HG03095 (cell line): ENCODE data around the gene RPA1.
A peak's percentile ranks its signal among the peaks of the same experiment; 100 is the strongest.
"Not testable (repeated sequence)": the region's sequence is repeated elsewhere in the genome, so short reads cannot be mapped to it uniquely, and the experiment has no call there.

Experiments used
- ATAC-seq: cut with Tn5 transposase; IDR thresholded peaks from one replicate; pipeline ENCODE4 v1.9.1; 2021; ENCODE audit warnings: moderate library complexity; ENCODE audit not compliant: unreplicated experiment

The RPA1 gene

DNA sequence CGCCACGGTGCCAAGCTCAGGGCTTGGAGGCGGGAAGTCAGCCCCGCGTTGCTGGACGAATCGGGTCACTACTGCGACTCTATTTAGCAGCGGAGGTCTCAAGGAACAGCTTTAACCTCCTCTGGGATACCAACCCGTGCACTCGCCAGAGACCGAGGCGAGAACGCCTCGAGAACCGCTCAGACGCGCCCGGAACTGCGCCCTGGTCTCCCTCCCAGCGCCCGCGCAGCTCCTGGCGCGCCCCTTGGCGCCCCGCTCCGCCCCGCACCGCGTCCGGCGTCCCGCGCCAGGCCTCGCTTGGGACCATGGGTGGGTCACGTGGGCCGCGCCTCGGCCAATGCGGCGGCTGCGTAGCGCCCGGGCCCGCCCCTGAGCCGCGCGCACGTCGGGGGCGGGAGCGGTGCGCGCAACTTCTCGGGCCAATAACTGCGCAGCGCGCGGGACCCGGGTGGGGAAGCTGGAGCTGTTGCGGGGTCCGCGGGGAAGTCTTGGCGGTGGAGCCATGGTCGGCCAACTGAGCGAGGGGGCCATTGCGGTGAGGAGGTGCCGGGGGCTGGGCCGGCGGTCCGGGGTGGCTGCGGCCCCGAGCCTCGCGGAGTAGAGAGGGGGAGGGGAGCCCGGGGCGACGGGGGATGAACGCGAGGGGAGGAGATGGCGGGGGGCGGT lies at the start of gene RPA1, which contains the start of gene SMYD4:
Gene RPA1, plus strand, starts transcription at position 414 of the 666 bp plus-strand sequence. Its CDS starts 89 bp downstream, at position 503.
Gene SMYD4, minus strand, starts transcription at position 311 of the 666 bp plus-strand sequence. CDS start 1,908 bp downstream, outside the sequence.
- peak; percentile 83 for ATAC-seq

GRCh38 chr17:1782171-1782567 lies 47.6 kb upstream of the RPA1 start:
- ATAC-seq, result no peak

DNA sequence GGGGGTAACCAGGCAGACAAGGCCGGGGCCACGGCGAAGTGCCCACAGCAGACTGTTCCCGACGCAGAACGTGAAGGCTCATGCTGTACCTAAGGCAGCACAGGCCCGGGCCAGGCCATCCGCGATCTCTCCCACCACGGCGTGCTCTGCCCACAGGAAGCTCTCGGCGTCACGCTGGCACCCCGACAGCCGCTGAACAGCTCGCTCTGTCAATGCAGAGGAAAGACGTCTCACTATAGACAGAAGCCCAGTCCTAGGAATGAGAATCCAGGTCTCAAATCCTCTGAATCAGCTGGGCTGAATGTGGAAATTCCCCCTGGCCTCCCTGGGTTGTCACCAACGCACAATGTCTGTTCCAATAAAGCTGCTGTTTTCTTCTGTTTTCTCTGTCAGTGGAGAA lies 46.5 kb upstream of the RPA1 start:
- ATAC-seq, result no peak

GRCh38 chr17:1783834-1784611 lies 45.8 kb upstream of the RPA1 start:
- no peak for ATAC-seq

DNA sequence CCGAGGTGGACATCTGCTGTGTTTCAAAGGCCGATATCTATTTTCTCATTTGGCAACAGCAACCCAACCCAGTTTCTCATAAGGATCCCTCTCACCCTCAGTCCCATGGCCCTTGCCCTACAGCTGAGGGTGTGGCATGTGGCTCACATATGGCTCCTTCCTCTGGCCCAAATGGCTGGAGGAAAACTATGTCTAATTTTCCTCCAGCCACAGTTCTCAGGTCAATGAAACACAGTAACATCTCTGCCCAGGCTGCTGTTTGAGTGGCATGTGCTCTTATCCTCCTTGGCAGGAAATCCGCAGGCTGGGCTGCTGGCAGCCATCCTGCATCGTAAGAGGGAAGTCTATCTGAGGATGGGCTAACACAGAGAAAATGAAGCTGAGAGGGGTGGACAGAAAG lies 43.9 kb upstream of the RPA1 start:
- ATAC-seq, result no peak

DNA sequence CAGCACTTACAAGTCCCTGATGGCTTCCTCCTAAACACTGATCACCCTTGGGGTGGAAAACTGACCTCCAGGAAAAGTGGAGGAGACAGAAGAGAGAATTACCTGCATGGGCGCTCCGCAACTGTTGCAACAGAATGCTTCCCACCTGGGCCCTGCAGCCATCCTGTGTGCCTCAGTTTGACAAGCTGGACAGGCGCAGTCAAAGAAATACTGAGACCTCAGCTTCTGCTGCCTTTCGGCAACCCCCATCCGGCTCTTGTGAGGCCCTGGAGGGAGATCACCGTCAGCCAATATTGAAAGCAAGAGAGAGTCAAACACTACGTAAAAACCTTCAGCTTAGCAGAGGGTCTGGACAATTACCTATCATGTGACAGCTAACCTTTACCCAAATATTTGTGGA lies 43.1 kb upstream of the RPA1 start:
- ATAC-seq, result no peak

DNA sequence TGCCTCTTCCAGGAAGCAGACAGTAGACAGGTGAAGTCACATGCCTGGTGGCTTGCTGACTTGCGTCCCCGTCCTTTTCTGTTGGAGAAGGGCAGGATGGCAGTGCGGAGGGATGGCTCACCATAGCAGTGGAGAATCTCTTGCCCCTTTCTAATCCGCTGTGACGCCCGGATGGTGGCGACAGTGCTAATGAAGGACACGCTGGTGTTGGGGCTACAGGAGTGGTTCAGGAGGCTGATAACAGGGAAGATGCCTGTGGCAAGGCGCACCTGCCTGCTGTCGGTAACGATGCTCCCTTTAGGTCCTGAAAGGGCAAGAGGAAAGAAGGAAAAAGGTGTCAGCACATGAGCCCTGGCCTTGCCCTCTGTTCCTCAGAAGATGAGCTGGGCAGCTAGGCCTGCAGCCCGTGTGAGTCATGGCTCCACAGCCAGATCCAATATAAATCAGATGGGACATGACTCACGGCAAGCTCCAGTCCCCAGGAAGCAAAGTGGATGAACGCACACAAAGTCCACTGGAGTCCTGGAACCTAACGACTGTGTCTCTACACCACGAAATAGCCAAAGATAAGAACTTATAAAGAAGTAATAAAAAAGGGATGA lies 42.4 kb upstream of the RPA1 start:
- ATAC-seq, result no peak

DNA sequence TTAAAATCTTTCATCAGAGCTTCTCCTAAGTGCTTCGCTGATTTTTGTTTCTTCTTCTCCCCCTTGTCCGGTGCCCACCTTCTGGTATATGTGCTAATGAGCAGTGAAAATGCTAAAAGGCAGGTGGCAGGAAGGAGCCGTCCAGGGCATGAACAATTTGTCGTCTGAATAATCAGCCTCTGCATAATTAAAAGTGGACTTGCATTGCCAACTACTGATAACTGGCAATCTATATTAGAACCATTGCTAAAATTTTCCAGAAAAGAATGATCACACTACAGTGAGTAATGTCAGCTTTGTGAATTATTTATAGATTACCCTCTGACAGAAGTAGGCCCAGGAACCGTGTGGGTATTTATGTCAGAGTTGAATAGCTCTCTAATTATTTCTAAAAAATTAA lies 39.9 kb upstream of the RPA1 start:
- no peak for ATAC-seq

DNA sequence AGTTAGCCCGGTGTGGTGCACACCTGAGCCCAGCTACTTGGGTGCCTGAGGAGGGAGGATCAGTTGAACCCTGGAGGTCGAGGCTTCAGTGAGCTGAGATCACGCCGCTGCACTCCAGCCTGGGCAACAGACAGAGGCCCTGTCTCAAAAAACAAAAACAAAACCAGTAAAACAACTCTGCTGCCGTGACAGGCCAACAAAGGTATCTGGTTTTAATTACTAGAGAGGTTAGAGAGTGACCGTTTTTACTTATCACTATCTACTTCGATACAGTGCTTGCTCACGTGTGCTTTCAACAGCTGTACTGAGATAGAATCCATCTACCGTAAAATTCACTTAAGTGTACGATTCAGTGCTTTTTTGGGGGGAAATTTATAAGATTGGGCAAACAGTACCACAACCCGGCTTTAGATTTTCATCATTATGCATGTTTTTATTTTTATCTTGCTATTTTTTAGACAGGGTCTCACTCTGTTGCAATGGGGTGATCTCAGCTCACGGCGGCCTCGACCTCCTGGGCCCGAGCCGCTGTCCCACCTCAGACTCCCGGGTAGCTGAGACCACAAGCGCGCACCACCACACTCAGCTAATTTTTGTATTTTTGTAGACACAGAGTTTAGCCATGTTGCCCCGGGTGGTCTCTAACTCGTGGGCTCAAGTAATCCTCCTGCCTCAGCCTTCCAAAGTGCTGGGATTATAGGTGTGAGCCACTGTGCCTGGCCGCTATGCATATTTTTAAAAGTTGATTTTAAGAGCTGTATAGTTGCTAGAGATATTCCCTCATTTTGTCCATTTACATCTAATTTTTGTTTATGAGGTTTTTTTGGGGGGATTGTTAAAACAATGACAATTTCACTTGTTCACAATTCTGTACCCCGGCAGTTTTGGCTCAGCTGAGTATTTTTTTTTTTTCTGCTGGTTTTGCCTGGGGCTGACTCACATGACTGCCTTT lies 37.0 kb upstream of the RPA1 start:
- no peak for ATAC-seq

GRCh38 chr17:1793447-1793806 lies 36.4 kb upstream of the RPA1 start:
- no peak for ATAC-seq

DNA sequence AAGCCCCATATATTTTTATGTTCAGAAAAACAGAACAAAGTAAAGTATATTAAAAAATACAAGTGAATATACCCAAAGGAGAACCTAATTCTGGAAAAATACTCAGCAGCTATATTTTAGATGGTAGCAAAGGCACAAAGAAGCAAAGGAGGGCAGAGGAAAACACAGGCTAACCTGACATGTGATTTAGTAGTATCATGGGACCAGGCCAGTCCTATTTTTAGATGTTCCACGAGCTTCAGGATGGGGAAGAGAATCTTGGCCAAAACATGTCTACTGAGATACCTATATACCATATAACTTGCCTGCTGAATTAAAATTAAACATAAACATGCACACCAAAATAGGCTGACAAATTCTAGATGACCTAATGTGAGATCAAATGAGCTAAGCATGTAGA lies 33.0 kb upstream of the RPA1 start:
- no peak for ATAC-seq

- no peak for ATAC-seq
Measured at GRCh38 chr17:1797323-1797722, 32.5 kb upstream of the RPA1 start.

DNA sequence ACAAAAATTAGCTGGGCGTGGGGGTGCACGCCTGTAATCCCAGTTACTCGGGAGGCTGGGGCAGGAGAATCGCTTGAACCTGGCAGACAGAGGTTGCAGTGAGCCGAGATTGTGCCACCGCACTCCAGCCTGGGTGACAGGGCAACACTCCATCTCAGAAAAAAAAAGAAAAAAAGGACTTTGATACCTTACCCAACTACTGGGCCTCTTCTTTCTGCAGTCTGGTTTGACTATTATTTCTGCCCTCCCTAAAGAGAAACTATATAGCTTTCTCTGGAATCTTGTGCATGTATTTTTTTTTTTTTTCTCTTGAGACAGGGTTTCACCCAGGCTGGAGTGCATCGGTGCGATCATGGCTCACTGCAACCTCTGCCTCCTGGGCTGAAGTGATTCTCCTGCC lies 32.0 kb upstream of the RPA1 start:
- not testable (repeated sequence) for ATAC-seq

DNA sequence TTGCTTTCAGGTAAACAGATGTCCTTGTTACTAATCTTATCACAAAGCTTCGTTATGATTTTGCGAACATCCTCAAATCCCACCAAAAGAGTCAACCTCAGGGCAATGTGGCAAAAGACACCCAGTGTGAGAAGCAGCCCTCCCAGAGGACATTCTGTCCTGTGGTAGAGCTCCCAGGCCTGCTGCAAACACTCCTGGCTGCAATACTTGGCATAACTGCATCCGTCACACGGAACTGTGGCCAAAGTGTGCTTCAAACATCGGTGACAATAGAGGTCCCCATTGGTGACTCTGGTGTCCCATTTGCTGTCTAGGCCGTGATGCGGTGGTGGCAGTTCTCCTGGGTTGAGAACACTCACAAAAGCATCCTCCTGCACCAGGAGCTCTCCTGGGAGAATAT lies 29.6 kb upstream of the RPA1 start:
- no peak for ATAC-seq

DNA sequence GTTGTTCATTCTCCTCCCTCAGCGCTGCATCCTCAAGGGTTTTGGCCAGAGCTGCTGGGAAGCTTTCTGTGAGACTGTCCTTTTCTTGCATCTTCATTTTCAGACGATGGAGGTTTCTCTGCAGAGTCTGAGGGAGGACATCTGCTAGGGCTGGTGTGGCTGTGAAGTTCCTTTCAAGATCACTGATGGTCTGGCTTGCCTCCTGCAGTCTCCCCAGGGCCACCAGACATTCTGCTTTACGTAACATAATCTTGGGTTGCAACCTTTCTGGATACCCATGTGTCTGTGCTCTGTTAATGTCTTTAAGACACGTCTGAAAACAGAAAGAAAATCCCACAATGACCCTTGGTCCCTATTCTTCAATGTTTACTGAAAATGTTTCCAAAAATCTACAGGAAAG lies 29.1 kb upstream of the RPA1 start:
- no peak for ATAC-seq

DNA sequence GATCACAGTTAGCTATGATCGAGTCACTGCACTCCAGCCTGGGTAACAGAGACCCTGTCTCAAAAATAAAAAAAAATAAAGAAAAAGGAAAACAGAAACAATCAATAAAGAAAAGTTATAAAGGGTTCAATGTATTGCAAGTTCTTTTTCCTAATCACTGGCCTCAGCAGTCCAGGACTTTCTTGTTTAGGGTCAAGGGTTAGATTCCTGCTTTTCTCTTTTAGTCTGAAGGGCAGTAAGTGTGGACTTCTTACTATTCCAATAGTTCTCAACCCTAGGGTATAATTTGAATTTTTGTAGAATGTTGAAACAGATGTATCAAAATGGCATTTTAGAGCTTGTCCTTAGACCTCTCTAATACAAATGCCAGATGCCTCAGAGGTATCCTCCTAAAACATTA lies 27.4 kb upstream of the RPA1 start:
- no peak for ATAC-seq

DNA sequence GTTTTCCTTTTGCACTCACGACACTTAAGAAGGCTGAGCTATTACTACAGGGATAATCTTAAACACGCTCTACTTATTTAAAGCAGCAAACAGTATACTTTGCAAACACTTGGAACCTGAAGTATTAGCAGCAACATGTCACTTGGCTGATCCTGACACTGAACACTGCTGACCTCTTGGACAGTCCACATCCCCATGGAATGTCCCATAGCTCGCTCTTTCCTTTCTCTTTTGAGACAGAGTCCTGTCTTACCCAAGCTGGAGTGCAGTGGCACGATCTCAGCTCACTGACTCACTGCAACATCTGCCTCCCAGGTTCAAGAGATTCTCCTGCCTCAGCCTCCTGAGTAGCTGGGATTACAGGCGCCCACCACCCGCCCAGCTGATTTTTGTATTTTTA lies 26.5 kb upstream of the RPA1 start:
- ATAC-seq, result no peak

GRCh38 chr17:1807890-1808289 lies 21.9 kb upstream of the RPA1 start:
- ATAC-seq, result no peak

GRCh38 chr17:1808644-1809043 lies 21.2 kb upstream of the RPA1 start:
- no peak for ATAC-seq

- not testable (repeated sequence) for ATAC-seq
Measured at GRCh38 chr17:1809815-1810214, 20.0 kb upstream of the RPA1 start.
